GM12878 (cell line): ENCODE data around the gene IGF1R. TPM values are rescaled to one million over a fixed set of nuclear protein-coding genes. Genes with fewer than 3 reads are reported as not detected.

Experiments used
- ATAC-seq: fragments of 200-7000 bp; cut with Tn5 transposase; 3 replicates; pipeline ENCODE4 v1.9.1; 2020; ENCODE audit warnings: mild to moderate bottlenecking, moderate library complexity
- BruUV-seq: library from RNA; stranded (reverse); fragments of 400-500 nt; replicated peaks from 2 replicates; lab custom pipeline; 2021; lab: Mats Ljungman, UMichigan
- CTCF ChIA-PET: fragments of 300-600 bp; sonication (Branson Sonifier 250); formaldehyde crosslinking; extraction: SDS; loops from one replicate; lab custom pipeline; 2021; ENCODE audit warnings: inconsistent platforms; lab: Yijun Ruan, JAX
- POLR2A ChIA-PET: fragments of 350-600 bp; formaldehyde crosslinking; extraction: SDS; loops from one replicate; lab custom pipeline; 2021; ENCODE audit warnings: inconsistent platforms; lab: Charles Lee
- RAD21 ChIA-PET: fragments of 300-600 bp; sonication (Branson Sonifier 250); formaldehyde crosslinking; loops from one replicate; lab custom pipeline; 2023; ENCODE audit warnings: antibody characterized with exemption; ENCODE audit not compliant: unreplicated experiment; lab: Charles Lee
- SMC1A ChIA-PET: fragments of 300-600 bp; sonication (Branson Sonifier 250); formaldehyde crosslinking; loops from one replicate; lab custom pipeline; 2023; ENCODE audit not compliant: unreplicated experiment, uncharacterized antibody; lab: Charles Lee
- DNase-seq: peaks from one replicate; pipeline ENCODE4 v3.0.0-alpha.2; 2011; ENCODE audit warnings: low read depth, low spot score
- FAIRE-seq: peaks from 3 replicates; lab custom pipeline; 2011; peaks lifted over from hg19 to GRCh38; lab: Jason Lieb, UNC
- H2AFZ ChIP-seq: 2 replicates; pipeline ENCODE4 v1.6.0; 2011; ENCODE audit warnings: low read depth, low read length, control low read depth; ENCODE audit not compliant: control insufficient read depth
- H3K27ac ChIP-seq: 2 replicates; pipeline ENCODE4 v1.5.1; 2011; ENCODE audit warnings: control low read depth; ENCODE audit not compliant: control insufficient read depth, insufficient read depth
- H3K27me3 ChIP-seq, 2 experiments: replicated peaks in 1 of 2; 2 replicates each; pipeline versions ENCODE4 v1.6.0 to v1.6.1; 2011; ENCODE audit warnings: low read length in 1 of 2; ENCODE audit not compliant: control insufficient read depth in 2 of 2, insufficient read depth in 2 of 2
- H3K36me3 ChIP-seq, 2 experiments: 2 replicates each; pipeline ENCODE4 v1.5.1; 2011; ENCODE audit warnings: low read length in 1 of 2; ENCODE audit not compliant: control insufficient read depth in 2 of 2, insufficient read depth in 2 of 2
- H3K4me1 ChIP-seq: 2 replicates; pipeline ENCODE4 v1.6.1; 2011; ENCODE audit warnings: mild to moderate bottlenecking, low read length, moderate library complexity, mixed read lengths; ENCODE audit not compliant: control insufficient read depth, insufficient read depth
- H3K4me2 ChIP-seq: 2 replicates; pipeline ENCODE4 v1.6.0; 2011; ENCODE audit warnings: control low read depth; ENCODE audit not compliant: control insufficient read depth, insufficient read depth
- H3K4me3 ChIP-seq: fragments of 200-600 bp; sonication (generic); 2 replicates; pipeline ENCODE4 v1.5.1; 2016
- H3K79me2 ChIP-seq: 2 replicates; pipeline ENCODE4 v1.6.0; 2011; ENCODE audit warnings: low read length; ENCODE audit not compliant: control insufficient read depth, insufficient read depth
- H3K9ac ChIP-seq: 2 replicates; pipeline ENCODE4 v1.8.0; 2011; ENCODE audit warnings: low read length, control low read depth, mixed read lengths; ENCODE audit not compliant: control insufficient read depth, insufficient read depth
- H3K9me3 ChIP-seq: replicated peaks from 3 replicates; pipeline ENCODE4 v1.5.1; 2011; ENCODE audit warnings: mild to moderate bottlenecking, low read length; ENCODE audit not compliant: control insufficient read depth, insufficient read depth
- H4K20me1 ChIP-seq: 2 replicates; pipeline ENCODE4 v1.6.0; 2011; ENCODE audit not compliant: control insufficient read depth, insufficient read depth
- CBX3 ChIP-seq: fragments of 200-600 bp; sonication (generic); IDR thresholded peaks from 2 replicates; pipeline ENCODE4 v1.6.1; 2016; ENCODE audit warnings: low read depth, borderline replicate concordance
- CEBPB ChIP-seq, 2 experiments: fragments of 150-350 bp in 1 of 2; IDR thresholded peaks; 2 replicates each; pipeline ENCODE4 v1.6.1; 2012 to 2014; ENCODE audit warnings: low read depth in 2 of 2, low read length in 2 of 2, borderline replicate concordance in 1 of 2, inconsistent platforms in 1 of 2
- CEBPZ ChIP-seq: fragments of 150-350 bp; IDR thresholded peaks from 2 replicates; pipeline ENCODE4 v1.6.1; 2016; ENCODE audit warnings: low read depth, low read length
- EED ChIP-seq: sonication (generic); IDR thresholded peaks from 2 replicates; pipeline ENCODE4 v1.6.1; 2016; ENCODE audit warnings: antibody characterized with exemption, low read depth
- FOS ChIP-seq: IDR thresholded peaks from 3 replicates; pipeline ENCODE4 v1.6.1; 2011; ENCODE audit warnings: borderline replicate concordance; ENCODE audit not compliant: insufficient read length; ENCODE audit errors: extremely low read depth
- IKZF1 ChIP-seq: fragments of 450-650 bp; conservative IDR thresholded peaks from 2 replicates; pipeline ENCODE4 v1.6.1; 2017; ENCODE audit warnings: antibody characterized with exemption, mild to moderate bottlenecking
- POU2F2 ChIP-seq: IDR thresholded peaks from 3 replicates; pipeline ENCODE4 v1.6.1; 2011; ENCODE audit warnings: low read depth, mild to moderate bottlenecking, low read length, borderline replicate concordance
- RAD21 ChIP-seq: IDR thresholded peaks from 2 replicates; pipeline ENCODE4 v1.6.1; 2011; ENCODE audit warnings: mild to moderate bottlenecking, low read depth, low read length, moderate library complexity; ENCODE audit not compliant: insufficient read depth
- RAD51 ChIP-seq: fragments of 450-650 bp; IDR thresholded peaks from 2 replicates; pipeline ENCODE4 v1.6.1; 2016; ENCODE audit warnings: moderate library complexity, mild to moderate bottlenecking, inconsistent platforms
- RCOR1 ChIP-seq: conservative IDR thresholded peaks from 2 replicates; pipeline ENCODE4 v1.6.1; 2012; ENCODE audit warnings: low read depth, low read length, improper control_type of control experiment
- SPI1 ChIP-seq: IDR thresholded peaks from 2 replicates; pipeline ENCODE4 v1.6.1; 2011; ENCODE audit warnings: low read depth, mild to moderate bottlenecking, low read length, moderate library complexity, borderline replicate concordance; ENCODE audit not compliant: insufficient read depth
- ZBTB11 ChIP-seq: fragments of 450-650 bp; formaldehyde crosslinking; IDR thresholded peaks from 2 replicates; pipeline ENCODE4 v1.5.0; 2022; ENCODE audit warnings: mild to moderate bottlenecking, missing genetic modification characterization
- WGBS: methylation state at CpG from one replicate; pipeline ENCODE4 v1.1.6; 2016; ENCODE audit warnings: low lambda C conversion rate; ENCODE audit not compliant: insufficient replicate concordance, insufficient coverage; ENCODE audit errors: missing lambda C conversion rate; 5-methylcytosine and 5-hydroxymethylcytosine counted together
- in situ Hi-C: fragments of 300-500 bp; cut with MboI; formaldehyde crosslinking; loops from 9 replicates; pipeline ENCODE4 v1.14.3; 2018; ENCODE audit warnings: mixed read lengths
- intact Hi-C: fragments of 100-400 bp; cut with micrococcal nuclease; formaldehyde crosslinking; loops from one replicate; pipeline ENCODE4 v1.14.2; 2022; ENCODE audit not compliant: unreplicated experiment
- polyA plus RNA-seq, 11 experiments: library from polyadenylated mRNA; depleted of rRNA in 4 of 11; unstranded in 6 of 11; stranded (reverse) in 5 of 11; fragments of >200 nt; fragmentation: Nextera tagmentation in 4 of 11; fragmentation: Illumina TruSeq in 1 of 11; extraction: Ambion mirVana in 4 of 11; extraction: Trizol in 1 of 11; gene quantifications; 1 replicate in 1 of 11; 2 replicates in 10 of 11; pipeline versions ENCODE4 v1.2.1 to v1.2.3, GENCODE V29; 2011 to 2016; ENCODE audit warnings: inconsistent platforms in 2 of 11, missing spikeins in 2 of 11, low read depth in 1 of 11
- total RNA-seq, 4 experiments: library from RNA; depleted of rRNA in 3 of 4; stranded (reverse); fragments of >200 nt in 3 of 4; fragmentation: Illumina TruSeq in 1 of 4; extraction: Trizol in 1 of 4; gene quantifications; 2 replicates each; pipeline versions ENCODE4 v1.2.1 to v1.2.3, GENCODE V29; 2013 to 2021

IGF1R gene
- total and polyA plus RNA-seq, 10 of the 15 experiments (the other 5 are each of a cell fraction or from before 2014, with no cell fraction given) = 0.03 to 2.7 (median 0.66) TPM

GRCh38 chr15:98782801-98783200 is 134.5 kb downstream of the IGF1R start:
- no peaks in the 10 kb centered on the region for H3K9me3 ChIP-seq
- WGBS = 88% methylated on average over 1 of the region's 1 CpG
- intact Hi-C loops (no loop called here), in situ Hi-C loops (no loop called here)
- TF ChIP-seq CEBPB (IDR thresholded peaks at IDR 0.05; ENCODE audit: borderline replicate concordance in 1 of 2, low read depth in 2 of 2, low read length in 2 of 2) (no peak), RAD51 (no peak), RAD21 (no peak), FOS (no peak), CBX3 (no peak), IKZF1 (no peak), SPI1 (no peak), ZBTB11 (no peak), CEBPZ (no peak), RCOR1 (no peak), POU2F2 (no peak), EED (no peak)
- no peaks in the 10 kb centered on the region for H3K27me3 ChIP-seq
- no peak for DNase-seq
- no peaks in the 10 kb centered on the region for H4K20me1 ChIP-seq
- RAD21 ChIA-PET = interaction anchor here (1.1 to 6.3 kb wide), 2 partner anchors 275 to 292 kb away, joined by 3 to 53 read pairs; no protein-coding TSS in a partner anchor
- no peaks in the 10 kb centered on the region for H3K79me2 ChIP-seq
- CTCF ChIA-PET = interaction anchor here (0.5 to 7.1 kb wide), 4 partner anchors 9 to 295 kb away, joined by 3 to 119 read pairs (median 35); no protein-coding TSS in a partner anchor
- no peak for ATAC-seq
- no peak overlapping the region for H3K4me3 ChIP-seq
- no peak overlapping the region for H3K9ac ChIP-seq
- H2AFZ ChIP-seq = no peak overlapping the region
- FAIRE-seq = no peak
- SMC1A ChIA-PET = interaction anchor here (0.9 to 1.8 kb wide), 5 partner anchors 8 to 293 kb away, joined by 3 to 6 read pairs (median 5); no protein-coding TSS in a partner anchor
- no peak overlapping the region for H3K27ac ChIP-seq
- peaks cover 3% of the 10 kb centered on the region; the same call in 1 of the 2 replicates for H3K4me1 ChIP-seq
- POLR2A ChIA-PET = no interaction called here
- no TSS peak for BruUV-seq
- no peaks in the 10 kb centered on the region for H3K36me3 ChIP-seq
- no peak overlapping the region for H3K4me2 ChIP-seq
